Measurements from ENCODE around the gene FER. TPM values are rescaled to one million over a fixed set of nuclear protein-coding genes. Genes with fewer than 3 reads are reported as not detected.

FER gene
- total and polyA plus RNA-seq, 2 of the 13 experiments (the other 11 are each of a cell fraction or from before 2014, with no cell fraction given) = 7.9 to 29.0 TPM

DNA sequence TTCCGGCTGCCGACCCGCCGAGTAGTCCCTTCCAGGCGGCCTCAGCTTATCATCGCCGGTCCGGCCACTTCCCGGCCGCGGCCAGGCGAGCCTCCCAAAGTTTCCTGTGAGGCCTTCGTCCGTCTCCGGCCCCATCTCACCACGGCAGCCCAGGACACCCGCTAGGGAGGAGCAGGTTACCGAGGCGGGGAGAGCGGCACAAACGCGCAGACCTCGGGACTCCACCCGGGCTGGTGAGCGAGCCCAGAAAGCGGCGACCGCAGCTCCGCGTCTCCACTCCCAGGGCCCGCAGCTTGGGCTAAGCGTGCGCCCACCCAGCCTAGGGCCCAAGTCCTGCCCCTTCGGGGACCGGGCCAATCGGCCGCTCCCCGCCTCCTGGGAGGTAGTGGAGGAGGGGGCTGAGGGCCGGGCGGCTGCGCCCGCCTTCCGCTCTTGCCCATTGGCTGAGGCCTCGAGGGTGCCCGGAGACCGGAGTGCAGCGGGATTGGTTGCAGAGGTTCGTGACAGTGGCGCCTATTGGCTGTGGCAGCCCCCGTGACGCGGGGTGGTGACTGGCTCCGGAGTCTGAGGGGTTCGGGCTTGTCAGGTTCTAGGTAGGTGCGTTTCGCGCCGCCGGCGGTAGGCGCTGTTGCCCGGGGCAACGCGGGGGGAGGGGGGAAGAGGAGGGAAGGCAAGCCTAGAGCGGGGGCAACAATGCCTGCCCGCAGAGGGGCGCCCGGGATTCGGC, 867 bp downstream of the FER start:
- peak overlapping the region; percentile 80 for H3K4me2 ChIP-seq (ENCODE audit: low read depth, low read length)
- intact Hi-C loops (cut with micrococcal nuclease; ENCODE audit: unreplicated experiment) (loop anchor here (2.0 to 5.0 kb wide), 4 partner anchors 64 to 944 kb away; no protein-coding TSS in a partner anchor), in situ Hi-C loops (cut with HindIII; ENCODE audit: extremely low pct_ligation_motif_present, low pct_unique_long_range_greater_than_20kb) (no loop called here)
- peak overlapping the region; percentile 80 to 83 (median 80) for H3K4me3 ChIP-seq (replicated peaks in 1 of 3; ENCODE audit: insufficient read depth in 1 of 3, low read depth in 2 of 3, low read length in 3 of 3)
- FAIRE-seq (peak; percentile 85), ATAC-seq (peak; percentile 98), DNase-seq (ENCODE audit: low spot score) (peak; percentile 96)
- no TSS peak for BruUV-seq (replicated peaks)
- 0% methylated on average over 8 of the region's 69 CpGs for WGBS (ENCODE audit: low lambda C conversion rate)
- H4K20me1 ChIP-seq (ENCODE audit: insufficient read depth, low read length) = no peaks in the 10 kb centered on the region
- H2AFZ ChIP-seq (ENCODE audit: low read length) = no peak overlapping the region
- H3K4me1 ChIP-seq (ENCODE audit: insufficient read depth, low read length) = peaks cover 14% of the 10 kb centered on the region
- ChIA-PET CTCF (ENCODE audit: low intra/inter-chr PET ratio, low total read pairs) (no interaction called here), POLR2A (interaction anchor here (0.6 to 1.4 kb wide), 7 partner anchors 14 to 941 kb away, joined by 3 to 46 read pairs (median 4); partner anchors contain the start of genes FBXL17 and MAN2A1)
- peak overlapping the region; percentile 81 for H3K27ac ChIP-seq (ENCODE audit: extremely low read length, insufficient read depth, low read length)
- peak overlapping the region; percentile 82 for H3K9ac ChIP-seq (ENCODE audit: insufficient read depth, low read depth, low read length)
- no peaks in the 10 kb centered on the region for H3K79me2 ChIP-seq (ENCODE audit: insufficient read depth, low read length)
- H3K27me3 ChIP-seq (ENCODE audit: control insufficient read depth in 1 of 2, insufficient read depth in 2 of 2, low read length in 2 of 2) = peaks cover 0 to 4% of the 10 kb centered on the region in 2 experiments; a peak in 1 of 5 replicates
- no peaks in the 10 kb centered on the region for H3K36me3 ChIP-seq (replicated peaks in 1 of 2; ENCODE audit: control insufficient read depth in 1 of 2, insufficient read depth in 2 of 2, low read length in 2 of 2)
- no peaks in the 10 kb centered on the region for H3K9me3 ChIP-seq (ENCODE audit: low read length)
- peak; percentile 98 for TF ChIP-seq ZNF501 (CRISPR knock-in tag; IDR thresholded peaks at IDR 0.05)
- no peak for TF ChIP-seq MIER3 (CRISPR knock-in tag; IDR thresholded peaks at IDR 0.05; ENCODE audit: borderline replicate concordance)
- 0 out of 2 replicates have a peak, but pooled peaks have one; percentile 64 for TF ChIP-seq ZNF564 (CRISPR knock-in tag; IDR thresholded peaks at IDR 0.05)
- TF ChIP-seq, protein P1, sequence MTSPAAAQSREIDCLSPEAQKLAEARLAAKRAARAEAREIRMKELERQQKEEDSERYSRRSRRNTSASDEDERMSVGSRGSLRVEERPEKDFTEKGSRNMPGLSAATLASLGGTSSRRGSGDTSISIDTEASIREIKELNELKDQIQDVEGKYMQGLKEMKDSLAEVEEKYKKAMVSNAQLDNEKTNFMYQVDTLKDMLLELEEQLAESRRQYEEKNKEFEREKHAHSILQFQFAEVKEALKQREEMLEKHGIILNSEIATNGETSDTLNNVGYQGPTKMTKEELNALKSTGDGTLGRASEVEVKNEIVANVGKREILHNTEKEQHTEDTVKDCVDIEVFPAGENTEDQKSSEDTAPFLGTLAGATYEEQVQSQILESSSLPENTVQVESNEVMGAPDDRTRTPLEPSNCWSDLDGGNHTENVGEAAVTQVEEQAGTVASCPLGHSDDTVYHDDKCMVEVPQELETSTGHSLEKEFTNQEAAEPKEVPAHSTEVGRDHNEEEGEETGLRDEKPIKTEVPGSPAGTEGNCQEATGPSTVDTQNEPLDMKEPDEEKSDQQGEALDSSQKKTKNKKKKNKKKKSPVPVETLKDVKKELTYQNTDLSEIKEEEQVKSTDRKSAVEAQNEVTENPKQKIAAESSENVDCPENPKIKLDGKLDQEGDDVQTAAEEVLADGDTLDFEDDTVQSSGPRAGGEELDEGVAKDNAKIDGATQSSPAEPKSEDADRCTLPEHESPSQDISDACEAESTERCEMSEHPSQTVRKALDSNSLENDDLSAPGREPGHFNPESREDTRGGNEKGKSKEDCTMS (CRISPR knock-in tag; conservative IDR thresholded peaks at IDR 0.05) = 0 out of 2 replicates have a peak, but pooled peaks have one; percentile 67
- 0 out of 2 replicates have a peak, but pooled peaks have one; percentile 36 for TF ChIP-seq BRCA1 (CRISPR knock-in tag; IDR thresholded peaks at IDR 0.05)
- TF ChIP-seq FOXM1 (CRISPR knock-in tag; IDR thresholded peaks at IDR 0.05) = no peak
- TF ChIP-seq SPEN (CRISPR knock-in tag; IDR thresholded peaks at IDR 0.05; ENCODE audit: low read depth) = peak; percentile 77
- peak; percentile 61; the same call in 1 of the 2 replicates for TF ChIP-seq BCL6 (CRISPR knock-in tag; IDR thresholded peaks at IDR 0.05)
- peak; percentile 80; the same call in 1 of the 2 replicates for TF ChIP-seq YEATS4 (CRISPR knock-in tag; IDR thresholded peaks at IDR 0.05; ENCODE audit: borderline replicate concordance)
- TF ChIP-seq ARNTL (CRISPR knock-in tag; IDR thresholded peaks at IDR 0.05) = 0 out of 2 replicates have a peak, but pooled peaks have one; percentile 15
- TF ChIP-seq, protein P2, sequence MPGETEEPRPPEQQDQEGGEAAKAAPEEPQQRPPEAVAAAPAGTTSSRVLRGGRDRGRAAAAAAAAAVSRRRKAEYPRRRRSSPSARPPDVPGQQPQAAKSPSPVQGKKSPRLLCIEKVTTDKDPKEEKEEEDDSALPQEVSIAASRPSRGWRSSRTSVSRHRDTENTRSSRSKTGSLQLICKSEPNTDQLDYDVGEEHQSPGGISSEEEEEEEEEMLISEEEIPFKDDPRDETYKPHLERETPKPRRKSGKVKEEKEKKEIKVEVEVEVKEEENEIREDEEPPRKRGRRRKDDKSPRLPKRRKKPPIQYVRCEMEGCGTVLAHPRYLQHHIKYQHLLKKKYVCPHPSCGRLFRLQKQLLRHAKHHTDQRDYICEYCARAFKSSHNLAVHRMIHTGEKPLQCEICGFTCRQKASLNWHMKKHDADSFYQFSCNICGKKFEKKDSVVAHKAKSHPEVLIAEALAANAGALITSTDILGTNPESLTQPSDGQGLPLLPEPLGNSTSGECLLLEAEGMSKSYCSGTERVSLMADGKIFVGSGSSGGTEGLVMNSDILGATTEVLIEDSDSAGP (CRISPR knock-in tag; IDR thresholded peaks at IDR 0.05; ENCODE audit: borderline replicate concordance) = peak; percentile 90; the same call in 1 of the 2 replicates
- TF ChIP-seq, protein P3, sequence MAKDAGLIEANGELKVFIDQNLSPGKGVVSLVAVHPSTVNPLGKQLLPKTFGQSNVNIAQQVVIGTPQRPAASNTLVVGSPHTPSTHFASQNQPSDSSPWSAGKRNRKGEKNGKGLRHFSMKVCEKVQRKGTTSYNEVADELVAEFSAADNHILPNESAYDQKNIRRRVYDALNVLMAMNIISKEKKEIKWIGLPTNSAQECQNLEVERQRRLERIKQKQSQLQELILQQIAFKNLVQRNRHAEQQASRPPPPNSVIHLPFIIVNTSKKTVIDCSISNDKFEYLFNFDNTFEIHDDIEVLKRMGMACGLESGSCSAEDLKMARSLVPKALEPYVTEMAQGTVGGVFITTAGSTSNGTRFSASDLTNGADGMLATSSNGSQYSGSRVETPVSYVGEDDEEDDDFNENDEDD (CRISPR knock-in tag; IDR thresholded peaks at IDR 0.05; ENCODE audit: borderline replicate concordance) = peak; percentile 36; the same call in 1 of the 2 replicates
- TF ChIP-seq CREB1 (IDR thresholded peaks at IDR 0.05) = peak; percentile 87
- peak; percentile 60; the same call in 1 of the 2 replicates for TF ChIP-seq CREB1 (CRISPR knock-in tag; IDR thresholded peaks at IDR 0.05)
- TF ChIP-seq, protein P4, sequence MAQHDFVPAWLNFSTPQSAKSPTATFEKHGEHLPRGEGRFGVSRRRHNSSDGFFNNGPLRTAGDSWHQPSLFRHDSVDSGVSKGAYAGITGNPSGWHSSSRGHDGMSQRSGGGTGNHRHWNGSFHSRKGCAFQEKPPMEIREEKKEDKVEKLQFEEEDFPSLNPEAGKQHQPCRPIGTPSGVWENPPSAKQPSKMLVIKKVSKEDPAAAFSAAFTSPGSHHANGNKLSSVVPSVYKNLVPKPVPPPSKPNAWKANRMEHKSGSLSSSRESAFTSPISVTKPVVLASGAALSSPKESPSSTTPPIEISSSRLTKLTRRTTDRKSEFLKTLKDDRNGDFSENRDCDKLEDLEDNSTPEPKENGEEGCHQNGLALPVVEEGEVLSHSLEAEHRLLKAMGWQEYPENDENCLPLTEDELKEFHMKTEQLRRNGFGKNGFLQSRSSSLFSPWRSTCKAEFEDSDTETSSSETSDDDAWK (CRISPR knock-in tag; IDR thresholded peaks at IDR 0.05) = no peak
- TF ChIP-seq MYC (CRISPR knock-in tag; IDR thresholded peaks at IDR 0.05; ENCODE audit: borderline replicate concordance) = peak; percentile 64; the same call in 1 of the 2 replicates

Data from HepG2 (cell line).